NCI-H146 treated with DMSO at 0.1 percent for 48 hours (cell line): Measurements from ENCODE around the gene MYOT.

Source experiments
- DNase-seq: peaks from one replicate; lab custom pipeline; 2025; ENCODE audit not compliant: unreplicated experiment; lab: John Stamatoyannopoulos, UW

Gene MYOT

DNA sequence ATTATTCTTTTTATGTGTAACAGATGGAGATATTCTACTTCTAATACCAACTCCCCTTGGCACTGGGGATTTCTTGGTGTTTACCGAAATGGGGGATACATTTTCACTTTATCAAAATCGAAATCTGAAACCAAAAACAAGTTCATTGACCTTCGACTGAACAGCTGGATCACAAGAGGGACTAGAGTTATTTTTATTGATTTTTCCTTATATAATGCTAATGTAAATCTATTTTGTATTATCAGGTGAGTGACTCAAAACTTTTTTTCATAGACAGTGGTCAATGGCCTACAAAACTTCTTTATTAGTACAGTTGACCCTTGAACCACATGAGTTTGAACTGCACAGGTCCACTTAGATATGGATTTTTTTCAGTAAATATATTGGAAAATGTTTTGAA is 31.8 kb downstream of the MYOT start:
- DNase-seq = no peak

DNA sequence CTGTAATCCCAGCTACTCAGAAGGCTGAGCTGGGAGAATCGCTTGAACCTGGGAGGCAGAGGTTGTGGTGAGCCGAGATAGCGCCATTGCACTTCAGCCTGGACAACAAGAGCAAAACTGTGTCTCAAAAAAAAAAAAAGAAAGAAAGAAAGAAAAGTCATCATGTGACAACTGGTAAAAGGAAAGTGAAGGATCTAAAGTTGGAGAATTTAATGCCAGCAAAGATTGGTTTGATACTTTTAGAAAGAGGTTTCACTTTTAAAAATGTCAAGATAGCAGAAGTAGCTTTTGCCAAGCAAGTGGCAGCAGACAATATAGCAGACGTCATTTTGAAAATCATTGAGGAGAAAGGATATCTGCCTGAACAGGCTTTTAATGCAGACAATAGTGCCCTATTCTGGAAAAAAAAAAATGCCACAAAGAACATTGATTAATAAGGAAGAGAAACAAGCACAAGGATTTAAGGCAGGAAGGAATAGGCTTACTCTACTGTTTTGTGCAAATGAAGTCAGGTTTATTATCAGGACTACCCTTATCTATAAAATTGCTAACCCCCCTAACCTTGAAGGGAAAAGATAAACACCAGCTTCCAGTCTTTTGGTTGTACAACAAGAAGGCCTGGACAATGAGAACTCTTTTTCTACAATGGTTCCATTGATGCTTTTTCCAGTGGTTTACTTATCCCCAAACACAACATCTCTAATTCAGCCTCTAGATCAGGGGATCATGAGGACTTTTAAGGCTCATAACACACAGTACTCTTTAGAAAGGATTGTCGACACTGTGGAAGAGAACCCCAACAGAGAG is 33.6 kb downstream of the MYOT start:
- DNase-seq = no peak

DNA sequence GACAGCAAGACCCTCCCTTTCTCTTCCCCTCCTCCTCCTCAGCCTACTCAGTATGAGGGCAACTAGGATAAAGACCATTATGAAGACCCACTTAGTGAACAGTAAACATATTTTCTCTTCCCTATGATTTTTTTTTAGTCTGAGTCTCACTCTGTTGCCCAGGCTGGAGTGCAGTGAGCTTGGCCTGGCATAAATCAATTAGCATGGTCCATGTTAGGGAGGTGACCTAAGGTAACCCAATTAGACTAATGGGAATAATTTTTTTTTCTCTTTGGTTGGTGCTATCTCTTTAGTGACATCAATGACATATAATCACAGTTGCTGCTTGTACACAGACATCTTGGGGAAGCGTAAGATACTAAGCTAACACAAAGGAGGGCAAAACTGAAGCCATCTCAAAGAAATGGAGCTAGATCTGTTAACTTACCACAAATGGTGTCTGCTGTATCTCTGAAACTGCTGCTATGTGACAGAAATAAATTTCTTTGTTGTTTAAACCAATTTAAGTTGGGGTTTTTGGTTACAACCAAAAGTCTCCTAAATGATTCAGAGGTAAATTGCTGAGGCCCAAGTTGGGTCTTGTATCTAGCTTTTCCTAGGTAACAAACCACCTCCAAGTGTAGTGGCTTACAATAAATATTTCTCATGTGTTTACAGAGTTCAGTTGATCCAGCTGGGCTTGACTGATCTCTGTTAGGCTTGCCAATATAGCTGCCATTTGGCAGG is 34.9 kb downstream of the MYOT start:
- no peak for DNase-seq

DNA sequence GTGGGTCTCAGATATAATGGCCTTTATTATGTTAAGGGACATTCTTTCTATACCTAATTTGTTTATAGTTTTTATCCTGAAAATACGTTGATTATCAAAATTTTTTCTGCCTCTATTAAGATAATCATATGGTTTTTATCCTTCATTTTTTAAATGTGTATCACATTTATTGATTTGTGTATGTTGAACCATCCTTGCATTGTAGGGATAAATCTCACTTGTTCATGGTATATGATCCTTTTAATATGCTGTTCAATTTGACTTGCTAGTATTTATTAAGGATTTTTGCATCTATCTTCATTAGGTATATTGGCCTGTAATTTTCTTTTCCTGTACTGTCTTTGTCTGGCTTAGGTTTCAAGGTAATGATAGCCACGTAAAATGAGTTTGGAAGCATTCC is 47.1 kb downstream of the MYOT start:
- no peak for DNase-seq

DNA sequence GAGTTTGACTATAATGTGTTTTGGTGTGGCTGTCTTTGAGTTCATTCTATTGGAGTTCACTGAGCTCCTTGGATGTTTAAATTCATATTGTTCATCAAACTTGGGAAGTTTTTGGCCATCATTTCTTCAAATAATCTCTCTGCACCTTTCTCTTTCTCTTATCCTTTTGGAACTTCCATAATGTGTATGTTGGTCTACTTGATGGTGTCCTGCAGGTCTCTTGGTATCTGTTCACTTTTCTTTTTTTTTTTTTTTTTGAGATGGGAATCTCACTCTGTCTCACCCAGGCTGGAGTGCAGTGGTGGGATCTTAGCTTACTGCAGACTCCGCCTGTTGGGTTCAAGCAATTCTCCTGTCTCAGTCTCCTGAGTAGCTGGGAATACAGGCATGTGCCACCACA is 49.3 kb downstream of the MYOT start:
- no peak for DNase-seq

DNA sequence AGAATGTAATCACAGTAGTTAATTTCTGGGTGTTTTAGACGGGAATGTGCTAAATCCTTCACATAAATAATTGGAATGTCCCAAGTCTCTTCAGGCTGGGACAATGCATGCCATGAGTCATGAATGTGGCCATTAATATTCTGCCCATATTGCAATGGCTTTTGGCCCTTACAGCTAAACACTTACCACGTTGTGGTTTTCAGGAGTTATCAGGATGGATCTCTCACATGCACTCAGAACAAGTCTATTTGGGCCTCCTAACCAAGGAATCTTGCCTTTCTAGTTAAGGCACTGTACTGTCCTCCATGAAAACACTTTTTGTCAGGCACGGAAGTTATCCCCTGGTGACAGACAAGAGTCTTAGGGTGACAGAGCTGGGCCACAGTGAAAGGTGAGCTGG is 54.3 kb downstream of the MYOT start:
- DNase-seq = no peak

DNA sequence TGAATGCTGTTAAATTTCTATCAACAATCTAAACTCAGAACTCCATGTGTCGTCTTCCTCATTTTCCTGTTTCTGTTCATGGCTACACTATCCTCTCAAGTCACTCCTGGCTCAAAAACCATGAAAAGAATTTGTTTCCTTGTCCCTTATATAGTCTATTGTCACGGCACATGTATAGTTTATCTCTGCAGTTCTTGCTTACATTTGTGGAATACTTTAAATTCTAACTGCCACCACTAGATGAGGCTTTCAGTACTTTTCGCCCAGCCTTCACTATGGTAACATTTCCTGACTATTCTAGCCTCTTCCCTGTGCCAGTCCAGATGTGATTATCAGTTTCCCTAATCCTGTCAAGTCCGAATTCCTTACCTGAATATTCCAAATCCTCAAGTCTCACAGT is 56.2 kb downstream of the MYOT start:
- DNase-seq = no peak

DNA sequence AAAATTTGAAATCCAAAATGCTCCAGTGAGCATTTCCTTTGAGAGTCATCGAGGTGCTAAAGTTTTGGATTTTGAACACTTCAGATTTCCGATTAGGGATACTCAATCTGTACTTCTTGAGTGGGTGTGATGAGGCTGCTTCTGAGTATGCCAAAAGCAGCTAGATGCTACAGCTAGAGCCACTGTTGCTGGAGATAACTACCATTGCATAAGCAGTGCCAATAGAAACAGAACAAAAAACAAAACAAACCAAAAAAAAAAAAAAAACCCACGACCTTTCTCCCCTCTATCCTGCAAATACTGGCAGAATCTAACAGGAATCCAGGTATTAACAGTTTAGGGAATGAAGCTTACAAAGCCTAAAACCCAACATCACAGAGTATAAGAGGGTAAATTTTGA is 65.1 kb downstream of the MYOT start:
- no peak for DNase-seq

DNA sequence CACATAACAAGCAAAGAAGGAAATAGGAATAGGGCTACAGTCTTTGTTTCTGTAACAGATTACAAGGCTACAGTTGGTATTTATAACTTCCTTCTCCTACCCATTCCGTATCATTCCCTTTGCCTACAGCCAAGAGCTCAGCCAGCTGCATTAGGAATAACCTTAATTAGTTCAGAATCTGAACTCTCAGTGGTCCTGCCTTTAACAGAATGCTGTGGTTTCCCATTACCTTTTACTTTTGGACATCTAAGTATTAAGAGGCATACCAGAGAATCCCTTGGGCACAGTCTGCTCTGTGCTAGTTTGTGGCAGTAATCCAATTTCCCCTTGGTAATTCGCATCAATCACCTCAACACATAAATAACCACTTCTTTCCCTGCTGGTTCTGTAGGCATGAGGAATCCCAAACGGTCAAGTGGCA is 65.8 kb downstream of the MYOT start:
- DNase-seq = no peak

DNA sequence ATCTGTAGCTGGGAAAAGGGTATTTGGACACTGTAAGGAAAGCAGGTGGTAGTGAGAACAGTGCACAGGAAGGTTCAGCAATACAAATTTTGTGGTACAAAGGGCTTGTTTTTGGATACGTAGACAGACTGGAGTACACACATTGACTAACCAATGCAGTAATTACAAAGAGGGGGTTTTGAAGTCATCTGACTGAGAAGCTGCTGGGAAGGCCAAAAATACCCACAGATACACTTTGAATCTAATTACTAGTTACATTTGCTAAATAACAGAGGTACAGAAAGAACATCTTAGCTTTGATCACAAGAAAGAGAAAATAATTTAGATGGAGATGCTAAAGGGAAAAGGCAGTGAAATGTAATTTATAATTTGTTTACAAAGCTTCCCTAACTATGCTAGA is 67.5 kb downstream of the MYOT start:
- DNase-seq = no peak

DNA sequence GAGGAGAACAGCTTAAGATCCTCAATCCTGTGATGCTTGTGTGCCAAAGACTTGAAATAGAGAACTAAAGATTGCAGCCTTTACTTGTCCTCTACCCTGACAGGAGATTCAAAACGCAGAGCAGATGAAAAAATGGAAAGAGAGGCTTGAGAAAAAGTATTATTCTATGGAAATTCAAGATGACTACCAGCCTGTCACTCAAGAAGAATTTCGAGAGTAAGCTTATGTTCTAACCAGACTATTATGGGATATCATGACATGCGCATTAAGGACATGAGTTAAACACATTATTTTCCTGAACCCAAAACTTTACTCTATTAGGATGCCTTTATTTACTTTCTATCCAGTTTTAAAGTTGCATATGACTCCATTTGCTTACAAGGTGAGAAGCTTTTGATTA is 68.0 kb downstream of the MYOT start:
- DNase-seq = no peak
